Caco-2 (cell line): Measurements from ENCODE around the gene TTC39A. TPM values are rescaled to one million over a fixed set of nuclear protein-coding genes. Genes with fewer than 3 reads are reported as not detected.

Experiments used
- BruUV-seq: library from RNA; stranded (reverse); fragments of 400-500 nt; replicated peaks from 2 replicates; lab custom pipeline; 2021; lab: Mats Ljungman, UMichigan
- CTCF ChIA-PET: fragments of 300-600 bp; sonication (Branson Sonifier 250); formaldehyde crosslinking; loops from one replicate; lab custom pipeline; 2022; ENCODE audit warnings: antibody characterized with exemption; lab: Charles Lee
- POLR2A ChIA-PET: fragments of 300-600 bp; sonication (Branson Sonifier 250); formaldehyde crosslinking; loops from one replicate; lab custom pipeline; 2022; ENCODE audit warnings: antibody characterized with exemption; lab: Charles Lee
- DNase-seq, 2 experiments: peaks; one replicate each; pipeline versions ENCODE4 v3.0.0 to v3.0.0-alpha.2; 2020 to 2022
- H3K27me3 ChIP-seq: replicated peaks from 2 replicates; pipeline ENCODE4 v1.6.0; 2011; ENCODE audit warnings: low read length; ENCODE audit not compliant: control insufficient read depth, insufficient read depth
- H3K36me3 ChIP-seq: 2 replicates; pipeline ENCODE4 v1.5.1; 2011; ENCODE audit warnings: low read length; ENCODE audit not compliant: control insufficient read depth, insufficient read depth
- H3K4me1 ChIP-seq: fragments of 250-450 bp; sonication (Bioruptor Pico); 2 replicates; pipeline ENCODE4 v1.5.1; 2020; ENCODE audit warnings: mild to moderate bottlenecking
- H3K4me3 ChIP-seq: 2 replicates; pipeline ENCODE4 v1.5.1; 2011; ENCODE audit warnings: low read depth, mild to moderate bottlenecking, control low read depth, low read length
- H3K9me3 ChIP-seq: fragments of 250-450 bp; sonication (Bioruptor Pico); 2 replicates; pipeline ENCODE4 v1.5.1; 2020; ENCODE audit warnings: mild to moderate bottlenecking, moderate library complexity
- H3K27ac Mint-ChIP-seq: one replicate; pipeline ENCODE4 v1.8.0; 2022; ENCODE audit warnings: mixed read lengths; ENCODE audit not compliant: unreplicated experiment
- H3K27me3 Mint-ChIP-seq: one replicate; pipeline ENCODE4 v1.8.0; 2022; ENCODE audit warnings: mixed read lengths; ENCODE audit not compliant: insufficient read depth, unreplicated experiment
- H3K36me3 Mint-ChIP-seq: one replicate; pipeline ENCODE4 v1.8.0; 2022; ENCODE audit warnings: mild to moderate bottlenecking, mixed read lengths; ENCODE audit not compliant: insufficient read depth, unreplicated experiment
- H3K4me1 Mint-ChIP-seq: one replicate; pipeline ENCODE4 v1.8.0; 2022; ENCODE audit warnings: low read depth, mixed read lengths; ENCODE audit not compliant: unreplicated experiment
- H3K4me3 Mint-ChIP-seq: one replicate; pipeline ENCODE4 v1.8.0; 2022; ENCODE audit warnings: mild to moderate bottlenecking, moderate library complexity, mixed read lengths; ENCODE audit not compliant: unreplicated experiment
- H3K9me3 Mint-ChIP-seq: one replicate; pipeline ENCODE4 v1.8.0; 2022; ENCODE audit warnings: mixed read lengths; ENCODE audit not compliant: unreplicated experiment
- CTCF ChIP-seq, 2 experiments: fragments of 200-600 bp in 1 of 2; IDR thresholded peaks; 1 replicate in 1 of 2; 2 replicates in 1 of 2; pipeline versions ENCODE4 v1.5.1 to v1.8.0; 2011 to 2022; ENCODE audit warnings: antibody characterized with exemption in 1 of 2, control low read depth in 1 of 2, inconsistent platforms in 1 of 2, low read depth in 1 of 2, low read length in 1 of 2, mild to moderate bottlenecking in 1 of 2, moderate library complexity in 1 of 2; ENCODE audit not compliant: insufficient read depth in 1 of 2, severe bottlenecking in 1 of 2, unreplicated experiment in 1 of 2
- intact Hi-C: fragments of 100-400 bp; cut with micrococcal nuclease; formaldehyde crosslinking; loops from one replicate; pipeline ENCODE4 v1.10.0; 2022; ENCODE audit not compliant: unreplicated experiment
- total RNA-seq: library from RNA; stranded (reverse); gene quantifications from 2 replicates; pipeline ENCODE4 v1.2.3, GENCODE V29; 2022

The TTC39A gene
- total RNA-seq, 1 experiment from 2014 or later, result 21.0 TPM

- POLR2A ChIA-PET, result no interaction called here
- H3K27ac Mint-ChIP-seq, result no peak overlapping the region
Measured at GRCh38 chr1:51306950-51307349, 23.4 kb downstream of the TTC39A start.

GRCh38 chr1:51305371-51305823 is 25.0 kb downstream of the TTC39A start:
- no peaks in the 10 kb centered on the region for H3K36me3 Mint-ChIP-seq
- H3K4me3 ChIP-seq, result no peak overlapping the region

More at GRCh38 chr1:51306950-51307349, 23.4 kb downstream of the TTC39A start:
- H3K4me1 Mint-ChIP-seq, result no peaks in the 10 kb centered on the region
- H3K4me3 Mint-ChIP-seq, result no peak overlapping the region
- H3K9me3 Mint-ChIP-seq, result no peaks in the 10 kb centered on the region
- Histone ChIP-seq H3K27me3 (no peaks in the 10 kb centered on the region), H3K4me1 (peaks cover 9% of the 10 kb centered on the region), H3K9me3 (no peaks in the 10 kb centered on the region), H3K4me3 (no peak overlapping the region), H3K36me3 (no peaks in the 10 kb centered on the region)
- TF ChIP-seq CTCF (IDR thresholded peaks at IDR 0.05; ENCODE audit: insufficient read depth in 1 of 2, low read depth in 1 of 2, low read length in 1 of 2, severe bottlenecking in 1 of 2, unreplicated experiment in 1 of 2), result no peak
- no peak for DNase-seq
- H3K36me3 Mint-ChIP-seq, result no peaks in the 10 kb centered on the region
- intact Hi-C loops, result no loop called here
- H3K27me3 Mint-ChIP-seq, result no peaks in the 10 kb centered on the region
- no TSS peak for BruUV-seq
- CTCF ChIA-PET, result interaction anchor here (0.7 kb wide), 1 partner anchor 228 kb away, joined by 4 read pairs; no protein-coding TSS in a partner anchor

GRCh38 chr1:51304360-51304759 is 26.0 kb downstream of the TTC39A start:
- H3K9me3 ChIP-seq, result no peaks in the 10 kb centered on the region
- TF ChIP-seq CTCF (IDR thresholded peaks at IDR 0.05; ENCODE audit: insufficient read depth in 1 of 2, low read depth in 1 of 2, low read length in 1 of 2, severe bottlenecking in 1 of 2, unreplicated experiment in 1 of 2), result no peak
- H3K4me3 ChIP-seq, result no peak overlapping the region
- no peak overlapping the region for H3K27ac Mint-ChIP-seq
- intact Hi-C loops, result no loop called here
- CTCF ChIA-PET, result interaction anchor here (1.9 kb wide), 1 partner anchor 8 kb away, joined by 15 read pairs; no protein-coding TSS in a partner anchor
- H3K27me3 ChIP-seq, result no peaks in the 10 kb centered on the region
- POLR2A ChIA-PET, result no interaction called here
- H3K4me1 Mint-ChIP-seq, result no peaks in the 10 kb centered on the region
- H3K9me3 Mint-ChIP-seq, result no peaks in the 10 kb centered on the region
- BruUV-seq, result no TSS peak
- no peaks in the 10 kb centered on the region for H3K36me3 ChIP-seq
- peaks cover 9% of the 10 kb centered on the region for H3K4me1 ChIP-seq
- H3K27me3 Mint-ChIP-seq, result no peaks in the 10 kb centered on the region
- H3K4me3 Mint-ChIP-seq, result no peak overlapping the region
- DNase-seq, result no peak
- H3K36me3 Mint-ChIP-seq, result no peaks in the 10 kb centered on the region

More at GRCh38 chr1:51305371-51305823, 25.0 kb downstream of the TTC39A start:
- no peak for TF ChIP-seq CTCF (IDR thresholded peaks at IDR 0.05; ENCODE audit: insufficient read depth in 1 of 2, low read depth in 1 of 2, low read length in 1 of 2, severe bottlenecking in 1 of 2, unreplicated experiment in 1 of 2)
- DNase-seq, result no peak
- Histone ChIP-seq H3K9me3 (no peaks in the 10 kb centered on the region), H3K27me3 (no peaks in the 10 kb centered on the region), H3K36me3 (no peaks in the 10 kb centered on the region), H3K4me1 (peaks cover 9% of the 10 kb centered on the region)
- Mint-ChIP-seq H3K27me3 (no peaks in the 10 kb centered on the region), H3K4me3 (no peak overlapping the region), H3K27ac (no peak overlapping the region), H3K9me3 (no peaks in the 10 kb centered on the region), H3K4me1 (no peaks in the 10 kb centered on the region)
- intact Hi-C loops, result no loop called here
- BruUV-seq, result no TSS peak
- ChIA-PET POLR2A (no interaction called here), CTCF (interaction anchor here (1.9 kb wide), 1 partner anchor 9 kb away, joined by 15 read pairs; no protein-coding TSS in a partner anchor)
